OCI-LY3 (cell line): ENCODE measurements around the gene DIPK1C.

Source experiments
- EZH2phosphoT487 ChIP-seq: fragments of 200-600 bp; shearing (Covaris generic); IDR thresholded peaks from 2 replicates; pipeline ENCODE4 v1.6.1; 2018; ENCODE audit warnings: antibody characterized with exemption, mixed run types, low read depth
- TF ChIP-seq, protein P1 (sequence below): fragments of 200-600, 300-600 bp; sonication (generic); IDR thresholded peaks from 2 replicates; pipeline ENCODE4 v1.5.1; 2014; ENCODE audit warnings: antibody characterized with exemption, low read length, low read depth

DNA sequence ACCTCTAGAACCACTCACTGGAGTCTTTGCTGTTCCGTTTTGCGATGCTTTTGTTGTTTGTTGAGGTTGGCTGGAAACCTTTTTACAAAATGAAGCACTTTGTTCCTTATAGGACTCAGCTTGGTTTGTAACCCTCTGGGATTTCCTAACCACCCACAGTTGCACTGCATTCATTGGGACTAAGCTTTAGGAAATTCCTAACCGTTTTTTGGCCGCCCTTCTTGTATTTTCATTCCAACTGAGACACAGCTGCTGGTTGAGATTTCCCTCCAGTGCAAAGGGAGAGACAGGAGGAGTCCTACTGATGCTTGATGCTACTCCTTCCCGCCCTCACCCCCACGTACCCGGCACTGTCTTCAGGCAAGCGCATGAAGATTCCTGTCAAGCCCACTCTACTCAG is 6.1 kb upstream of the DIPK1C start:
- TF ChIP-seq, protein P1, sequence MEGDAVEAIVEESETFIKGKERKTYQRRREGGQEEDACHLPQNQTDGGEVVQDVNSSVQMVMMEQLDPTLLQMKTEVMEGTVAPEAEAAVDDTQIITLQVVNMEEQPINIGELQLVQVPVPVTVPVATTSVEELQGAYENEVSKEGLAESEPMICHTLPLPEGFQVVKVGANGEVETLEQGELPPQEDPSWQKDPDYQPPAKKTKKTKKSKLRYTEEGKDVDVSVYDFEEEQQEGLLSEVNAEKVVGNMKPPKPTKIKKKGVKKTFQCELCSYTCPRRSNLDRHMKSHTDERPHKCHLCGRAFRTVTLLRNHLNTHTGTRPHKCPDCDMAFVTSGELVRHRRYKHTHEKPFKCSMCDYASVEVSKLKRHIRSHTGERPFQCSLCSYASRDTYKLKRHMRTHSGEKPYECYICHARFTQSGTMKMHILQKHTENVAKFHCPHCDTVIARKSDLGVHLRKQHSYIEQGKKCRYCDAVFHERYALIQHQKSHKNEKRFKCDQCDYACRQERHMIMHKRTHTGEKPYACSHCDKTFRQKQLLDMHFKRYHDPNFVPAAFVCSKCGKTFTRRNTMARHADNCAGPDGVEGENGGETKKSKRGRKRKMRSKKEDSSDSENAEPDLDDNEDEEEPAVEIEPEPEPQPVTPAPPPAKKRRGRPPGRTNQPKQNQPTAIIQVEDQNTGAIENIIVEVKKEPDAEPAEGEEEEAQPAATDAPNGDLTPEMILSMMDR = no peak
- TF ChIP-seq EZH2phosphoT487 = no peak
